ENCODE measurements around the gene BTBD3. TPM values are rescaled to one million over a fixed set of nuclear protein-coding genes. Genes with fewer than 3 reads are reported as not detected.

Gene BTBD3
- total RNA-seq, 2 experiments from 2014 or later: 0.82 TPM; not detected in 1

- intact Hi-C loops (cut with micrococcal nuclease; ENCODE audit: unreplicated experiment): no loop called here
- BruUV-seq (replicated peaks): no TSS peak
These were observed 40.2 kb downstream of the BTBD3 start for GRCh38 chr20:11957911-11958310.

GRCh38 chr20:11958855-11959254 is 41.2 kb downstream of the BTBD3 start:
- Histone ChIP-seq H3K4me2 (ENCODE audit: low read length) (no peak overlapping the region), H3K27ac (ENCODE audit: low read depth, low read length, poor library complexity, severe bottlenecking) (no peak overlapping the region), H3K4me3 (ENCODE audit: low read depth, low read length, poor library complexity, severe bottlenecking) (no peak overlapping the region), H3K9me2 (ENCODE audit: insufficient read depth, low read length) (no peaks in the 10 kb centered on the region), H3K4me1 (ENCODE audit: insufficient read depth, low read length, poor library complexity, severe bottlenecking) (no peaks in the 10 kb centered on the region), H2AFZ (ENCODE audit: low read length) (no peak overlapping the region), H3K79me2 (ENCODE audit: insufficient read depth, low read depth, low read length) (no peaks in the 10 kb centered on the region), H3K36me3 (ENCODE audit: insufficient read depth, low read length) (no peaks in the 10 kb centered on the region), H3K9me3 (ENCODE audit: low read length) (no peaks in the 10 kb centered on the region), H4K20me1 (ENCODE audit: insufficient read depth, low read length) (no peaks in the 10 kb centered on the region)
- DNase-seq (ENCODE audit: low spot score): no peak
- no TSS peak for BruUV-seq (replicated peaks)
- POLR2A ChIA-PET: no interaction called here
- intact Hi-C loops (cut with micrococcal nuclease; ENCODE audit: unreplicated experiment): no loop called here
- CTCF ChIA-PET (ENCODE audit: unreplicated experiment): no interaction called here
- TF ChIP-seq, protein P1, sequence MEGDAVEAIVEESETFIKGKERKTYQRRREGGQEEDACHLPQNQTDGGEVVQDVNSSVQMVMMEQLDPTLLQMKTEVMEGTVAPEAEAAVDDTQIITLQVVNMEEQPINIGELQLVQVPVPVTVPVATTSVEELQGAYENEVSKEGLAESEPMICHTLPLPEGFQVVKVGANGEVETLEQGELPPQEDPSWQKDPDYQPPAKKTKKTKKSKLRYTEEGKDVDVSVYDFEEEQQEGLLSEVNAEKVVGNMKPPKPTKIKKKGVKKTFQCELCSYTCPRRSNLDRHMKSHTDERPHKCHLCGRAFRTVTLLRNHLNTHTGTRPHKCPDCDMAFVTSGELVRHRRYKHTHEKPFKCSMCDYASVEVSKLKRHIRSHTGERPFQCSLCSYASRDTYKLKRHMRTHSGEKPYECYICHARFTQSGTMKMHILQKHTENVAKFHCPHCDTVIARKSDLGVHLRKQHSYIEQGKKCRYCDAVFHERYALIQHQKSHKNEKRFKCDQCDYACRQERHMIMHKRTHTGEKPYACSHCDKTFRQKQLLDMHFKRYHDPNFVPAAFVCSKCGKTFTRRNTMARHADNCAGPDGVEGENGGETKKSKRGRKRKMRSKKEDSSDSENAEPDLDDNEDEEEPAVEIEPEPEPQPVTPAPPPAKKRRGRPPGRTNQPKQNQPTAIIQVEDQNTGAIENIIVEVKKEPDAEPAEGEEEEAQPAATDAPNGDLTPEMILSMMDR (conservative IDR thresholded peaks at IDR 0.05; ENCODE audit: low read length): no peak
- TF ChIP-seq EZH2phosphoT487 (IDR thresholded peaks at IDR 0.05; ENCODE audit: borderline replicate concordance, low read depth, low read length): no peak

More at GRCh38 chr20:11957911-11958310, 40.2 kb downstream of the BTBD3 start:
- Histone ChIP-seq H2AFZ (ENCODE audit: low read length) (no peak overlapping the region), H3K4me2 (ENCODE audit: low read length) (no peak overlapping the region), H3K4me1 (ENCODE audit: insufficient read depth, low read length, poor library complexity, severe bottlenecking) (no peaks in the 10 kb centered on the region), H3K9me2 (ENCODE audit: insufficient read depth, low read length) (no peaks in the 10 kb centered on the region), H3K9me3 (ENCODE audit: low read length) (no peaks in the 10 kb centered on the region), H4K20me1 (ENCODE audit: insufficient read depth, low read length) (no peaks in the 10 kb centered on the region), H3K36me3 (ENCODE audit: insufficient read depth, low read length) (no peaks in the 10 kb centered on the region), H3K27ac (ENCODE audit: low read depth, low read length, poor library complexity, severe bottlenecking) (no peak overlapping the region), H3K79me2 (ENCODE audit: insufficient read depth, low read depth, low read length) (no peaks in the 10 kb centered on the region), H3K4me3 (ENCODE audit: low read depth, low read length, poor library complexity, severe bottlenecking) (no peak overlapping the region)
- DNase-seq (ENCODE audit: low spot score): no peak
- CTCF ChIA-PET (ENCODE audit: unreplicated experiment): no interaction called here
- POLR2A ChIA-PET: interaction anchor here (0.6 kb wide), 1 partner anchor 368 kb away, joined by 3 read pairs; no protein-coding TSS in a partner anchor
- TF ChIP-seq EZH2phosphoT487 (IDR thresholded peaks at IDR 0.05; ENCODE audit: borderline replicate concordance, low read depth, low read length): no peak
- TF ChIP-seq, protein P1 (conservative IDR thresholded peaks at IDR 0.05; ENCODE audit: low read length): no peak

- no peak overlapping the region for H3K27ac ChIP-seq (ENCODE audit: low read depth, low read length, poor library complexity, severe bottlenecking)
- no peaks in the 10 kb centered on the region for H3K9me2 ChIP-seq (ENCODE audit: insufficient read depth, low read length)
- H2AFZ ChIP-seq (ENCODE audit: low read length): no peak overlapping the region
- intact Hi-C loops (cut with micrococcal nuclease; ENCODE audit: unreplicated experiment): no loop called here
- H3K4me1 ChIP-seq (ENCODE audit: insufficient read depth, low read length, poor library complexity, severe bottlenecking): no peaks in the 10 kb centered on the region
- TF ChIP-seq, protein P1 (conservative IDR thresholded peaks at IDR 0.05; ENCODE audit: low read length): no peak
- no peak for TF ChIP-seq EZH2phosphoT487 (IDR thresholded peaks at IDR 0.05; ENCODE audit: borderline replicate concordance, low read depth, low read length)
- DNase-seq (ENCODE audit: low spot score): no peak
- H3K4me3 ChIP-seq (ENCODE audit: low read depth, low read length, poor library complexity, severe bottlenecking): no peak overlapping the region
- no peaks in the 10 kb centered on the region for H3K9me3 ChIP-seq (ENCODE audit: low read length)
- CTCF ChIA-PET (ENCODE audit: unreplicated experiment): no interaction called here
- H4K20me1 ChIP-seq (ENCODE audit: insufficient read depth, low read length): no peaks in the 10 kb centered on the region
- H3K4me2 ChIP-seq (ENCODE audit: low read length): no peak overlapping the region
- no peaks in the 10 kb centered on the region for H3K36me3 ChIP-seq (ENCODE audit: insufficient read depth, low read length)
- BruUV-seq (replicated peaks): no TSS peak
- POLR2A ChIA-PET: interaction anchor here (0.6 kb wide), 1 partner anchor 977 kb away, joined by 6 read pairs; no protein-coding TSS in a partner anchor
- H3K79me2 ChIP-seq (ENCODE audit: insufficient read depth, low read depth, low read length): no peaks in the 10 kb centered on the region
These were observed 47.9 kb downstream of the BTBD3 start for GRCh38 chr20:11965602-11966001.

Measured in OCI-LY7 (cell line).